HFFc6 (cell line): ENCODE data around the gene PLPP7. TPM values are rescaled to one million over a fixed set of nuclear protein-coding genes. Genes with fewer than 3 reads are reported as not detected.
"Not testable (repeated sequence)": the region's sequence is repeated elsewhere in the genome, so short reads cannot be mapped to it uniquely, and the experiment has no call there.

Experiments used
- DNase-seq: peaks from one replicate; pipeline ENCODE4 v3.0.0-alpha.2; 2018
- H3K27ac Mint-ChIP-seq: 2 replicates; pipeline ENCODE4 v1.8.0; 2020; ENCODE audit warnings: mild to moderate bottlenecking, mixed read lengths
- H3K27me3 Mint-ChIP-seq: 2 replicates; pipeline ENCODE4 v1.8.0; 2021; ENCODE audit warnings: mild to moderate bottlenecking, moderate library complexity, mixed read lengths; ENCODE audit not compliant: insufficient read depth
- H3K36me3 Mint-ChIP-seq: 2 replicates; pipeline ENCODE4 v1.8.0; 2021; ENCODE audit warnings: low read depth, mixed read lengths
- H3K4me1 Mint-ChIP-seq: 2 replicates; pipeline ENCODE4 v1.8.0; 2020; ENCODE audit warnings: low read depth, mixed read lengths
- H3K4me3 Mint-ChIP-seq: 2 replicates; pipeline ENCODE4 v1.8.0; 2020; ENCODE audit warnings: mild to moderate bottlenecking, moderate library complexity, mixed read lengths
- H3K9me3 Mint-ChIP-seq: 2 replicates; pipeline ENCODE4 v1.8.0; 2020; ENCODE audit warnings: mild to moderate bottlenecking, mixed read lengths
- CTCF ChIP-seq: fragments of 200-600 bp; sonication (generic); IDR thresholded peaks from 2 replicates; pipeline ENCODE4 v1.5.0; 2021; ENCODE audit warnings: antibody characterized with exemption, mild to moderate bottlenecking
- total RNA-seq, 6 experiments: library from RNA; stranded (reverse); fragmentation: NEBNext Ultra II Directional; extraction: Animal tissue kit (Norgen Biotek cat#: 25700); gene quantifications; 2 replicates in 1 of 6; 3 replicates in 5 of 6; pipeline ENCODE4 v1.2.3, GENCODE V29; 2021

Gene PLPP7
- total RNA-seq, 6 experiments from 2014 or later, result 1.2 to 10.2 (median 1.9) TPM

- Mint-ChIP-seq H3K9me3 (no peaks in the 10 kb centered on the region), H3K36me3 (no peaks in the 10 kb centered on the region), H3K4me1 (peaks cover 17% of the 10 kb centered on the region), H3K4me3 (no peak overlapping the region), H3K27ac (no peak overlapping the region), H3K27me3 (peaks cover 10% of the 10 kb centered on the region)
- TF ChIP-seq CTCF, result no peak
- no peak for DNase-seq
Measured at GRCh38 chr9:131258698-131259431, 30.7 kb upstream of the PLPP7 start.

- no peak overlapping the region for H3K4me3 Mint-ChIP-seq
- peaks cover 10% of the 10 kb centered on the region for H3K27me3 Mint-ChIP-seq
- no peak overlapping the region for H3K27ac Mint-ChIP-seq
- no peak for DNase-seq
- no peak for TF ChIP-seq CTCF
- H3K36me3 Mint-ChIP-seq, result no peaks in the 10 kb centered on the region
- H3K9me3 Mint-ChIP-seq, result no peaks in the 10 kb centered on the region
- H3K4me1 Mint-ChIP-seq, result peaks cover 17% of the 10 kb centered on the region
Measured at GRCh38 chr9:131259432-131259898, 30.1 kb upstream of the PLPP7 start.

- Mint-ChIP-seq H3K4me3 (no peak overlapping the region), H3K27ac (no peak overlapping the region), H3K4me1 (peaks cover 17% of the 10 kb centered on the region), H3K9me3 (no peaks in the 10 kb centered on the region), H3K36me3 (no peaks in the 10 kb centered on the region), H3K27me3 (peaks cover 10% of the 10 kb centered on the region)
- no peak for DNase-seq
- TF ChIP-seq CTCF, result no peak
Measured at GRCh38 chr9:131259916-131260597, 29.5 kb upstream of the PLPP7 start.

- no peak for TF ChIP-seq CTCF
- no peak overlapping the region for H3K4me3 Mint-ChIP-seq
- H3K27ac Mint-ChIP-seq, result no peak overlapping the region
- H3K36me3 Mint-ChIP-seq, result no peaks in the 10 kb centered on the region
- peaks cover 15% of the 10 kb centered on the region for H3K4me1 Mint-ChIP-seq
- H3K27me3 Mint-ChIP-seq, result peaks cover 10% of the 10 kb centered on the region
- DNase-seq, result no peak
- H3K9me3 Mint-ChIP-seq, result no peaks in the 10 kb centered on the region
Measured at GRCh38 chr9:131260751-131261452, 28.6 kb upstream of the PLPP7 start.

- Mint-ChIP-seq H3K27me3 (peaks cover 12% of the 10 kb centered on the region), H3K9me3 (no peaks in the 10 kb centered on the region), H3K4me3 (no peak overlapping the region), H3K27ac (no peak overlapping the region), H3K36me3 (no peaks in the 10 kb centered on the region), H3K4me1 (peaks cover 6% of the 10 kb centered on the region; the same call in 1 of the 2 replicates)
- no peak for DNase-seq
- TF ChIP-seq CTCF, result no peak
Measured at GRCh38 chr9:131262327-131263032, 27.0 kb upstream of the PLPP7 start.

- H3K27ac Mint-ChIP-seq, result not testable (repeated sequence)
Measured at GRCh38 chr9:131263033-131263343, 26.5 kb upstream of the PLPP7 start.

More at GRCh38 chr9:131263033-131263343, 26.5 kb upstream of the PLPP7 start:
- H3K9me3 Mint-ChIP-seq, H3K4me3 Mint-ChIP-seq, H3K36me3 Mint-ChIP-seq, H3K4me1 Mint-ChIP-seq, DNase-seq: not testable (repeated sequence)
- peaks cover 12% of the 10 kb centered on the region for H3K27me3 Mint-ChIP-seq
